ENCODE results near the gene ZNF853. TPM values are rescaled to one million over a fixed set of nuclear protein-coding genes. Genes with fewer than 3 reads are reported as not detected.
A peak's percentile ranks its signal among the peaks of the same experiment; 100 is the strongest.

The ZNF853 gene
- total RNA-seq, 1 donor from 2014 or later: 13.7 TPM

DNA sequence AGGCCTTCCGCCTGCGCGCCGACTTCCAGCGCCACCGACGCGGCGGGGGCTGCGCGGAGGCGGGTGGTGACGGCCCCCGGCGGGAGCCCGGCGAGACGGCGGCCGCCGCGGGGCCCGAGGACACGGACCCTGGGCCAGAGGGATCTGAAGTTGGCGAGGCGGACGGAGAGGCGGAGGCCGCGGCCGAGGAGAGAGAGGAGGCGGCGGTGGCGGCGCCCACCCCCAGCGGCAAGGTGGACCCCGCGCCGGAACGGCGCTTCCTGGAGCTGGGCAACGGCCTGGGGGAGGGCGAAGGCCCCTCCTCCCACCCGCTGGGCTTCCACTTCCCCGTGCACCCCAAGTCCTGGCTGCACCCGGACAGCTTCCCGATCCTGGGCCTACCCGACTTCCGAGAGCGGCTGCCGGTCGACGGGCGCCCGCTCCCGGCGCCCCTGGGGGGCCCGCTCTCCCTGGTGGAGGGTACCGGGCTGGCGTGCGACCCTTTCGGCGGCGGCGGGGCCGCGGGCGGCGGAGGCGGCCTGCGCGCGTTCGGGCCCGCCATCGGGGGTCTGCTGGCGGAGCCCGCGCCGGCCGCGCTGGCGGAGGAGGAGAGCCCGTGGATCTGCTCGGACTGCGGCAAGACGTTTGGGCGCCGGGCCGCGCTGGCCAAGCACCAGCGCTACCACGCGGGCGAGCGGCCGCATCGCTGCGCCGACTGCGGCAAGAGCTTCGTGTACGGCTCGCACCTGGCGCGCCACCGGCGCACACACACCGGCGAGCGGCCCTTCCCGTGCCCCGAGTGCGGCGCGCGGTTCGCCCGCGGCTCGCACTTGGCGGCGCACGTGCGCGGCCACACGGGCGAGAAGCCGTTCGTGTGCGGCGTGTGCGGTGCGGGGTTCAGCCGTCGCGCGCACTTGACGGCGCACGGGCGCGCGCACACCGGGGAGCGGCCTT lies 37.9 kb downstream of the ZNF853 start:
- peaks cover 32% of the 10 kb centered on the region for H3K36me3 Mint-ChIP-seq (ENCODE audit: insufficient read depth)

DNA sequence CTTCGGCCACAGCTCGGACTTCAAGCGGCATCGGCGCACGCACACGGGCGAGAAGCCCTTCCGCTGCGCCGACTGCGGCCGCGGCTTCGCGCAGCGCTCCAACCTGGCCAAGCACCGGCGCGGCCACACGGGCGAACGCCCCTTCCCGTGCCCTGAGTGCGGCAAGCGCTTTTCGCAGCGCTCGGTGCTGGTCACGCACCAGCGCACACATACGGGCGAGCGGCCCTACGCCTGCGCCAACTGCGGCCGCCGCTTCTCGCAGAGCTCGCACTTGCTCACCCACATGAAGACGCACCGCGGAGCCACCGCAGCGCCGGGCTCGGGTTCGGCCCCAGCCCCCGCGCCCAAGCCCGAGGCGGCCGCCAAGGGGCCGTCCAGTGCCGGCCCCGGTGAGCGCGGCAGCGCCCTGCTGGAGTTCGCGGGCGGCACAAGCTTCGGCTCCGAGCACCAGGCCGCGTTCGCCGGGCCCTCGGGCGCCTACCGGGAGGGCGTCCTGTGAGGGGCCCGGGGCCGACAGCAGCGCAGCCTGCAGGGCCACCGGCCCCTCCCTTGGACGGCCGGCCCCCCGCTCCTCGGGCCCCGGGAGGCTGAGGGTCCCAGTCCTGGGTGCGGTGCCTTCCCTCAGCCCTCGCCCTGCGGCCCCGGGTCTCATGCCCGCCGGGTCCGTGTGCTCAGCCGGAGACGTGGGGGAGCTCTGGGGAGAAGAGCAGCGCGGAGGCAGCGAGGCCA lies 38.9 kb downstream of the ZNF853 start:
- peaks cover 32% of the 10 kb centered on the region for H3K36me3 Mint-ChIP-seq (ENCODE audit: insufficient read depth)
- no peak overlapping the region for H3K27ac Mint-ChIP-seq
- no peak for DNase-seq (ENCODE audit: low spot score, unreplicated experiment)
- no peaks in the 10 kb centered on the region for H3K27me3 Mint-ChIP-seq
- no peak overlapping the region for H3K4me3 Mint-ChIP-seq (ENCODE audit: low read depth)
- TF ChIP-seq, protein P1, sequence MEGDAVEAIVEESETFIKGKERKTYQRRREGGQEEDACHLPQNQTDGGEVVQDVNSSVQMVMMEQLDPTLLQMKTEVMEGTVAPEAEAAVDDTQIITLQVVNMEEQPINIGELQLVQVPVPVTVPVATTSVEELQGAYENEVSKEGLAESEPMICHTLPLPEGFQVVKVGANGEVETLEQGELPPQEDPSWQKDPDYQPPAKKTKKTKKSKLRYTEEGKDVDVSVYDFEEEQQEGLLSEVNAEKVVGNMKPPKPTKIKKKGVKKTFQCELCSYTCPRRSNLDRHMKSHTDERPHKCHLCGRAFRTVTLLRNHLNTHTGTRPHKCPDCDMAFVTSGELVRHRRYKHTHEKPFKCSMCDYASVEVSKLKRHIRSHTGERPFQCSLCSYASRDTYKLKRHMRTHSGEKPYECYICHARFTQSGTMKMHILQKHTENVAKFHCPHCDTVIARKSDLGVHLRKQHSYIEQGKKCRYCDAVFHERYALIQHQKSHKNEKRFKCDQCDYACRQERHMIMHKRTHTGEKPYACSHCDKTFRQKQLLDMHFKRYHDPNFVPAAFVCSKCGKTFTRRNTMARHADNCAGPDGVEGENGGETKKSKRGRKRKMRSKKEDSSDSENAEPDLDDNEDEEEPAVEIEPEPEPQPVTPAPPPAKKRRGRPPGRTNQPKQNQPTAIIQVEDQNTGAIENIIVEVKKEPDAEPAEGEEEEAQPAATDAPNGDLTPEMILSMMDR (IDR thresholded peaks at IDR 0.05; ENCODE audit: unreplicated experiment): no peak
- peaks cover 1% of the 10 kb centered on the region for H3K4me1 Mint-ChIP-seq (ENCODE audit: low read depth)
- H3K9me3 Mint-ChIP-seq (ENCODE audit: low read depth): no peaks in the 10 kb centered on the region

More for the DNA sequence above, 37.9 kb downstream of the ZNF853 start:
- Mint-ChIP-seq H3K27ac (no peak overlapping the region), H3K27me3 (no peaks in the 10 kb centered on the region), H3K4me1 (ENCODE audit: low read depth) (no peaks in the 10 kb centered on the region), H3K4me3 (ENCODE audit: low read depth) (no peak overlapping the region), H3K9me3 (ENCODE audit: low read depth) (no peaks in the 10 kb centered on the region)
- DNase-seq (ENCODE audit: low spot score, unreplicated experiment): no peak
- TF ChIP-seq, protein P1 (IDR thresholded peaks at IDR 0.05; ENCODE audit: unreplicated experiment): no peak

DNA sequence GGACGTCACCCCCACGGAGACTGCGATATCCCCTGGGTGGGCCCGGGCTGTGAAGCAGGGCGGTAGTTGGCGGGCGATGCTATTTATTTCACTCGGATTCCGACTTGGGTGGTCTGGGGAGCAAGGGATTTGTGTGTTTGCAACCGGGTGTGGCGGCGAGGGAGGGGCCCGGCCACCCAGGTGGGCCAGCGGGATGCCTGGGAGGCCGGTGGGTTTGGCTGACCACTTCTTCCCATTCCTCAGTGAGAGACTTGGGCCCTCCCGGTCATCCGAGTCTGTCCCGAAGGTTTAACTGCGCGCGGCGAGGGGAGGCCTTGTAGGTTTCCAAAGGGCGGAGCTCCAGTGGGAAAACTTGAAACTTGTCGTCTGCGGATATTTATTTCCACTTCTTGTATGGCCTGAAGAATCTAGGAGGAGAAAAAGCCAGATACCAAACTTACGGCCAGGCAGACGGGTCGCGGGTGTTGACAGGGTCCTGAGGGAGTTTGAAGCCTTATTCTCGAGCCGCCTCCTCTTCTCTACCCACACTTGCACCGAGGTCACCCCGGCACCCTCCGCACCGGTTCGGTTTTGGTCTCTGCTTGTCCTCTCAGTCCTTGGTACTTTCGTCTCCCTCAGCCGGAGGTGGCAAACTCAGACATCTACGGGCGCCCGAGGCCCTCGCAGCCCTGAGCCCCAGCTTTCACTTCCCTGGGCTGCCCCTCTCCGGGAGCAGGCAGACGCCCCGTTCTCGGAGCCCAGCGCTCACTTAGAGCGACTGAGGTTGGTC lies 39.6 kb downstream of the ZNF853 start:
- no peak overlapping the region for H3K4me3 Mint-ChIP-seq (ENCODE audit: low read depth)
- peaks cover 30% of the 10 kb centered on the region for H3K36me3 Mint-ChIP-seq (ENCODE audit: insufficient read depth)
- DNase-seq (ENCODE audit: low spot score, unreplicated experiment): no peak
- peak overlapping the region; percentile 94 for H3K27ac Mint-ChIP-seq
- TF ChIP-seq, protein P1 (IDR thresholded peaks at IDR 0.05; ENCODE audit: unreplicated experiment): no peak
- no peaks in the 10 kb centered on the region for H3K27me3 Mint-ChIP-seq
- H3K4me1 Mint-ChIP-seq (ENCODE audit: low read depth): peaks cover 5% of the 10 kb centered on the region
- H3K9me3 Mint-ChIP-seq (ENCODE audit: low read depth): no peaks in the 10 kb centered on the region

DNA sequence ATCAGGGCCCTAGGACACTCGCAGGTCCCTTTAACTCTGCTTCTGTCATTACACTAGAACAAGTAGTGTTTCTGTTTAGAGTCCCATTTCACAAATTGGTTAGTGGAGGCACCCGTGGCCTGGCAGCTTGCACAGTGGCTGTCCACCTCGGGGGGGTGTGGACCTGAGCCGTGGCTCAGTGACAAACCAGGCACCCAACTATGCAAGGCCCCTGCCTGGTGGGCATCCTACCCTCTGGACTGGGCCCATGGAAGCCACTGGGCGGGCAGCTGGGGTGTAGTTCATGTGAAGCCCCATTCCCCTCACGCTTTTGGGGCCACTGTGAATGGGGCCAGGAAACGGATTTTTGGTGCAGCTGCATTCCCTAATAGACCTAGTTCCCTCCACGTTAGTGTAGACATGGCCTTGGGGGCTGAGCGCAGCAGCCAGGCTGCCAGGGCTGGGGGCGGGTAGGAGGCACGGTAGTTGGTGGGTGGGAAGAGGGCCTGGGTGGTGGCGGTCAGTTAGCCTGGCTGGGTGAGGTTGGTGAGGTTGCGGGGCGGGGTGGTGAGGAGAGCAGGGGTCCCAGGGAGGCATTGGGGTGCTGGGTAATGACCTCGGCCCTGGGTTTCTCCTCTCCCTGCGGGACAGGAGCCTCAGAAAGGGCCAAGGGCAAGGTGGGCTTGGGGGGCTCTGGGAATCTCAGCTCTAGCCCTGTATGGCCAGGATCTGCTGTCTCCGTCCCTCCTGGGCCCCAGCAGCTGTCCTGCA lies 40.4 kb downstream of the ZNF853 start:
- DNase-seq (ENCODE audit: low spot score, unreplicated experiment): no peak
- Mint-ChIP-seq H3K36me3 (ENCODE audit: insufficient read depth) (peaks cover 22% of the 10 kb centered on the region), H3K9me3 (ENCODE audit: low read depth) (no peaks in the 10 kb centered on the region), H3K4me1 (ENCODE audit: low read depth) (peaks cover 5% of the 10 kb centered on the region), H3K27ac (peak overlapping the region; percentile 94), H3K27me3 (no peaks in the 10 kb centered on the region), H3K4me3 (ENCODE audit: low read depth) (no peak overlapping the region)
- TF ChIP-seq, protein P1 (IDR thresholded peaks at IDR 0.05; ENCODE audit: unreplicated experiment): no peak
